K562 (cell line): ENCODE data around the gene GRIK1. TPM values are rescaled to one million over a fixed set of nuclear protein-coding genes. Genes with fewer than 3 reads are reported as not detected.

Experiments
- ATAC-seq: fragments of 200-7000 bp; cut with Tn5 transposase; 3 replicates; pipeline ENCODE4 v1.9.1; 2020; ENCODE audit warnings: moderate library complexity
- BruUV-seq: library from RNA; stranded (reverse); fragments of 400-500 nt; replicated peaks from 2 replicates; lab custom pipeline; 2021; lab: Mats Ljungman, UMichigan
- CTCF ChIA-PET: fragments of 300-600 bp; formaldehyde crosslinking; extraction: SDS; loops from one replicate; lab custom pipeline; 2021; ENCODE audit warnings: low intra/inter-chr PET ratio; lab: Yijun Ruan, JAX
- POLR2A ChIA-PET: fragments of 300-600, 350-650 bp; sonication (Branson Sonifier 250); formaldehyde crosslinking; extraction: SDS; loops from one replicate; lab custom pipeline; 2021; ENCODE audit warnings: antibody characterized with exemption, inconsistent platforms; lab: Yijun Ruan, JAX
- DNase-seq, 4 experiments: peaks; one replicate each; pipeline versions ENCODE4 v3.0.0 to v3.0.0-alpha.2; 2011 to 2018; ENCODE audit warnings: low spot score in 3 of 4, mixed read lengths in 3 of 4; ENCODE audit errors: extremely low read depth in 1 of 4
- FAIRE-seq: peaks from 2 replicates; lab custom pipeline; 2011; peaks lifted over from hg19 to GRCh38; lab: Jason Lieb, UNC
- H2AFZ ChIP-seq: 2 replicates; pipeline ENCODE4 v1.6.0; 2011; ENCODE audit warnings: low read depth, low read length, control low read depth, inconsistent platforms
- H3K27ac ChIP-seq: fragments of 200-600 bp; 3 replicates; pipeline ENCODE4 v1.8.0; 2011; ENCODE audit warnings: low read depth, mild to moderate bottlenecking, control low read depth, inconsistent platforms, low read length, moderate library complexity, mixed read lengths; ENCODE audit errors: extremely low read depth
- H3K27me3 ChIP-seq, 2 experiments: fragments of 300-600 bp in 1 of 2; 2 replicates in 1 of 2; 3 replicates in 1 of 2; pipeline versions ENCODE4 v1.6.0 to v1.8.0; 2011; ENCODE audit warnings: inconsistent platforms in 2 of 2, low read length in 2 of 2, mild to moderate bottlenecking in 1 of 2, mixed read lengths in 1 of 2, moderate library complexity in 1 of 2; ENCODE audit not compliant: control insufficient read depth in 2 of 2, insufficient read depth in 2 of 2
- H3K36me3 ChIP-seq: fragments of 300-600 bp; 3 replicates; pipeline ENCODE4 v1.8.0; 2011; ENCODE audit warnings: mild to moderate bottlenecking, low read length, inconsistent platforms; ENCODE audit not compliant: control insufficient read depth, insufficient read depth
- H3K4me1 ChIP-seq, 2 experiments: fragments of 200-600 bp in 1 of 2; replicated peaks in 1 of 2; 2 replicates in 1 of 2; 3 replicates in 1 of 2; pipeline versions ENCODE4 v1.5.1 to v1.8.0; 2011; ENCODE audit warnings: inconsistent platforms in 2 of 2, low read length in 2 of 2, mild to moderate bottlenecking in 1 of 2, mixed read lengths in 1 of 2, moderate library complexity in 1 of 2; ENCODE audit not compliant: control insufficient read depth in 2 of 2, insufficient read depth in 2 of 2
- H3K4me2 ChIP-seq: 2 replicates; pipeline ENCODE4 v1.6.1; 2011; ENCODE audit warnings: low read length, control low read depth, inconsistent platforms, mixed read lengths; ENCODE audit not compliant: insufficient read depth
- H3K4me3 ChIP-seq: fragments of 200-600 bp; sonication (generic), shearing (Covaris generic); 2 replicates; pipeline ENCODE4 v1.5.1; 2016; ENCODE audit warnings: control low read depth, inconsistent platforms
- H3K79me2 ChIP-seq: fragments of 200-600 bp; 3 replicates; pipeline ENCODE4 v1.8.0; 2011; ENCODE audit warnings: low read length, inconsistent platforms; ENCODE audit not compliant: control insufficient read depth, insufficient read depth
- H3K9ac ChIP-seq, 2 experiments: 2 replicates each; pipeline versions ENCODE4 v1.6.0 to v1.6.1; 2011; ENCODE audit warnings: low read depth in 2 of 2, low read length in 2 of 2, control low read depth in 1 of 2, inconsistent platforms in 1 of 2, mild to moderate bottlenecking in 1 of 2, mixed read lengths in 1 of 2; ENCODE audit not compliant: insufficient read depth in 1 of 2
- H3K9me1 ChIP-seq: one replicate; pipeline ENCODE4 v1.6.0; 2011; ENCODE audit warnings: inconsistent platforms, mild to moderate bottlenecking, low read length, moderate library complexity; ENCODE audit not compliant: control insufficient read depth, insufficient read depth
- H3K9me3 ChIP-seq: replicated peaks from 2 replicates; pipeline ENCODE4 v1.5.1; 2011; ENCODE audit warnings: low read depth, low read length, inconsistent platforms; ENCODE audit not compliant: control insufficient read depth, insufficient read depth
- H4K20me1 ChIP-seq: replicated peaks from 2 replicates; pipeline ENCODE4 v1.6.1; 2011; ENCODE audit warnings: low read length, inconsistent platforms, mixed read lengths; ENCODE audit not compliant: control insufficient read depth, insufficient read depth
- ATF7 ChIP-seq: fragments of 450-650 bp; IDR thresholded peaks from 2 replicates; pipeline ENCODE4 v1.7.1; 2014; ENCODE audit warnings: mild to moderate bottlenecking, moderate library complexity
- ELF1 ChIP-seq: fragments of 200-800 bp; sonication (Bioruptor generic); IDR thresholded peaks from 2 replicates; pipeline ENCODE4 v1.6.1; 2016; ENCODE audit warnings: missing genetic modification characterization, missing compliant biosample characterization
- GTF2F1 ChIP-seq: IDR thresholded peaks from 2 replicates; pipeline ENCODE4 v1.6.1; 2011; ENCODE audit warnings: low read depth, low read length, improper control_type of control experiment
- MEIS2 ChIP-seq: fragments of 450-650 bp; IDR thresholded peaks from 2 replicates; pipeline ENCODE4 v1.6.1; 2014; ENCODE audit warnings: mild to moderate bottlenecking; ENCODE audit not compliant: partially characterized antibody
- WGBS: fragments of 100-300 bp; shearing (Covaris generic); methylation state at CpG from one replicate; pipeline ENCODE4 v1.1.6; 2016; ENCODE audit warnings: low coverage, mixed read lengths; ENCODE audit not compliant: insufficient coverage; ENCODE audit errors: missing lambda C conversion rate; 5-methylcytosine and 5-hydroxymethylcytosine counted together
- in situ Hi-C: fragments of 300-500 bp; cut with MboI; formaldehyde crosslinking; loops from 4 replicates; pipeline ENCODE4 v1.15.0; 2018; ENCODE audit warnings: inconsistent platforms, mixed read lengths
- intact Hi-C: fragments of 100-400 bp; cut with micrococcal nuclease; formaldehyde crosslinking; loops from 2 replicates; pipeline ENCODE4 v1.14.2; 2022
- polyA plus RNA-seq, 8 experiments: library from polyadenylated mRNA; depleted of rRNA in 4 of 8; stranded (reverse) in 5 of 8; unstranded in 3 of 8; fragments of >200 nt; fragmentation: Nextera tagmentation in 2 of 8; fragmentation: Illumina TruSeq in 1 of 8; extraction: Ambion mirVana in 2 of 8; extraction: Trizol in 1 of 8; gene quantifications; 2 replicates each; pipeline versions ENCODE4 v1.2.1 to v1.2.3, GENCODE V29; 2011 to 2014; ENCODE audit warnings: inconsistent platforms in 1 of 8, missing spikeins in 1 of 8
- total RNA-seq, 7 experiments: library from RNA; depleted of rRNA in 6 of 7; stranded (reverse); fragments of >200 nt in 6 of 7; fragmentation: Illumina TruSeq in 2 of 7; extraction: Trizol in 2 of 7; gene quantifications; 2 replicates each; pipeline versions ENCODE4 v1.2.1 to v1.2.3, GENCODE V29; 2011 to 2021; ENCODE audit warnings: low replicate concordance in 1 of 7
- TF ChIP-seq, protein P1 (sequence below): fragments of 450-650 bp; IDR thresholded peaks from 2 replicates; pipeline ENCODE4 v1.6.1; 2018; ENCODE audit not compliant: partially characterized antibody
- TF ChIP-seq, protein P2 (sequence below): sonication (generic); formaldehyde crosslinking; IDR thresholded peaks from 2 replicates; pipeline ENCODE4 v1.8.0; 2022; ENCODE audit warnings: missing genetic modification reagents, mild to moderate bottlenecking, borderline replicate concordance

Gene GRIK1
- total and polyA plus RNA-seq, 9 of the 15 experiments (the other 6 are each of a cell fraction or from before 2014, with no cell fraction given) = 0.17 to 2.8 (median 0.53) TPM

DNA sequence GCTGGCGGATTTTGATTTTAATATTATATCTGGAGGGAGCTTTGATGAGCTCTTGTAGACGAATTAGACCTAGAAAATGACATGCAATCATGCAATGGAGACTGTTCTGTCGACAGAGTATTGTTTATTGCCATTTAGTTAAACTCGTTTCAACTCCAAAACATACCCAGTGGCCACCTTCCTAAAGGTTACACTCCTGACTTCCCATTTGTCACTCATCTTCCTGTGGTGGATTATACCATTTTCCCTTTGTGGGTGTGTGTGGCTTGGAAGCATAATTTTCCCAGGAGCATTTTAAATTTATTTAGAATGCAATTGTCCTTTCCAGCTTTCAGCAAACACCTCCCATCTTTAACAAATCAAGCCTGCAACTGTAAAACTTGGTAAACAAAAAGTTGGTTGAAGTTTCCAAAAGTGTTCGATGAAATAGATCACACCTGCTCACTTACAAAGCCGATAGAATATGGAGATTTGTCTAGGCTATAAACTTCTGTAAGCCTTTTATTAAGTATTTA lies 266.6 kb downstream of the GRIK1 start:
- no peak for FAIRE-seq
- 47% methylated on average over 6 of the region's 6 CpGs for WGBS

More for the DNA sequence above, 266.6 kb downstream of the GRIK1 start:
- Histone ChIP-seq H3K27ac (no peak overlapping the region), H2AFZ (peak overlapping the region; percentile 70; the same call in 1 of the 2 replicates), H3K36me3 (no peaks in the 10 kb centered on the region), H4K20me1 (no peaks in the 10 kb centered on the region), H3K4me3 (no peak overlapping the region), H3K9me3 (no peaks in the 10 kb centered on the region), H3K79me2 (no peaks in the 10 kb centered on the region), H3K4me2 (no peak overlapping the region), H3K9ac (no peak overlapping the region), H3K27me3 (no peaks in the 10 kb centered on the region), H3K4me1 (peaks cover 0 to 13% of the 10 kb centered on the region in 2 experiments; a peak in 2 of 5 replicates), H3K9me1 (no peaks in the 10 kb centered on the region)
- intact Hi-C loops = no loop called here
- no peak for DNase-seq
- ATAC-seq = no peak
- ChIA-PET POLR2A (interaction anchor here (1.5 kb wide), 1 partner anchor 11 kb away, joined by 3 read pairs; no protein-coding TSS in a partner anchor), CTCF (interaction anchor here (0.6 kb wide), 1 partner anchor 51 kb away, joined by 4 read pairs; no protein-coding TSS in a partner anchor)
- TF ChIP-seq, protein P1, sequence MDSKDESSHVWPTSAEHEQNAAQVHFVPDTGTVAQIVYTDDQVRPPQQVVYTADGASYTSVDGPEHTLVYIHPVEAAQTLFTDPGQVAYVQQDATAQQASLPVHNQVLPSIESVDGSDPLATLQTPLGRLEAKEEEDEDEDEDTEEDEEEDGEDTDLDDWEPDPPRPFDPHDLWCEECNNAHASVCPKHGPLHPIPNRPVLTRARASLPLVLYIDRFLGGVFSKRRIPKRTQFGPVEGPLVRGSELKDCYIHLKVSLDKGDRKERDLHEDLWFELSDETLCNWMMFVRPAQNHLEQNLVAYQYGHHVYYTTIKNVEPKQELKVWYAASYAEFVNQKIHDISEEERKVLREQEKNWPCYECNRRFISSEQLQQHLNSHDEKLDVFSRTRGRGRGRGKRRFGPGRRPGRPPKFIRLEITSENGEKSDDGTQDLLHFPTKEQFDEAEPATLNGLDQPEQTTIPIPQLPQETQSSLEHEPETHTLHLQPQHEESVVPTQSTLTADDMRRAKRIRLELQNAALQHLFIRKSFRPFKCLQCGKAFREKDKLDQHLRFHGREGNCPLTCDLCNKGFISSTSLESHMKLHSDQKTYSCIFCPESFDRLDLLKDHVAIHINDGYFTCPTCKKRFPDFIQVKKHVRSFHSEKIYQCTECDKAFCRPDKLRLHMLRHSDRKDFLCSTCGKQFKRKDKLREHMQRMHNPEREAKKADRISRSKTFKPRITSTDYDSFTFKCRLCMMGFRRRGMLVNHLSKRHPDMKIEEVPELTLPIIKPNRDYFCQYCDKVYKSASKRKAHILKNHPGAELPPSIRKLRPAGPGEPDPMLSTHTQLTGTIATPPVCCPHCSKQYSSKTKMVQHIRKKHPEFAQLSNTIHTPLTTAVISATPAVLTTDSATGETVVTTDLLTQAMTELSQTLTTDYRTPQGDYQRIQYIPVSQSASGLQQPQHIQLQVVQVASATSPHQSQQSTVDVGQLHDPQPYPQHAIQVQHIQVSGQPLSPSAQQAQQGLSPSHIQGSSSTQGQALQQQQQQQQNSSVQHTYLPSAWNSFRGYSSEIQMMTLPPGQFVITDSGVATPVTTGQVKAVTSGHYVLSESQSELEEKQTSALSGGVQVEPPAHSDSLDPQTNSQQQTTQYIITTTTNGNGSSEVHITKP = peak; percentile 96
- TF ChIP-seq, protein P2, sequence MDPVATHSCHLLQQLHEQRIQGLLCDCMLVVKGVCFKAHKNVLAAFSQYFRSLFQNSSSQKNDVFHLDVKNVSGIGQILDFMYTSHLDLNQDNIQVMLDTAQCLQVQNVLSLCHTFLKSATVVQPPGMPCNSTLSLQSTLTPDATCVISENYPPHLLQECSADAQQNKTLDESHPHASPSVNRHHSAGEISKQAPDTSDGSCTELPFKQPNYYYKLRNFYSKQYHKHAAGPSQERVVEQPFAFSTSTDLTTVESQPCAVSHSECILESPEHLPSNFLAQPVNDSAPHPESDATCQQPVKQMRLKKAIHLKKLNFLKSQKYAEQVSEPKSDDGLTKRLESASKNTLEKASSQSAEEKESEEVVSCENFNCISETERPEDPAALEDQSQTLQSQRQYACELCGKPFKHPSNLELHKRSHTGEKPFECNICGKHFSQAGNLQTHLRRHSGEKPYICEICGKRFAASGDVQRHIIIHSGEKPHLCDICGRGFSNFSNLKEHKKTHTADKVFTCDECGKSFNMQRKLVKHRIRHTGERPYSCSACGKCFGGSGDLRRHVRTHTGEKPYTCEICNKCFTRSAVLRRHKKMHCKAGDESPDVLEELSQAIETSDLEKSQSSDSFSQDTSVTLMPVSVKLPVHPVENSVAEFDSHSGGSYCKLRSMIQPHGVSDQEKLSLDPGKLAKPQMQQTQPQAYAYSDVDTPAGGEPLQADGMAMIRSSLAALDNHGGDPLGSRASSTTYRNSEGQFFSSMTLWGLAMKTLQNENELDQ = no peak
- TF ChIP-seq ATF7 (peak; percentile 52; the same call in 1 of the 2 replicates), MEIS2 (peak; percentile 7), GTF2F1 (no peak), ELF1 (tag) (no peak)
- in situ Hi-C loops = no loop called here
- BruUV-seq = no TSS peak
